GM21423 (cell line): Measurements from ENCODE around the gene CALN1.

Experiments
- ATAC-seq: cut with Tn5 transposase; IDR thresholded peaks from one replicate; pipeline ENCODE4 v1.9.1; 2021; ENCODE audit warnings: mild to moderate bottlenecking, moderate library complexity; ENCODE audit not compliant: unreplicated experiment

CALN1 gene

DNA sequence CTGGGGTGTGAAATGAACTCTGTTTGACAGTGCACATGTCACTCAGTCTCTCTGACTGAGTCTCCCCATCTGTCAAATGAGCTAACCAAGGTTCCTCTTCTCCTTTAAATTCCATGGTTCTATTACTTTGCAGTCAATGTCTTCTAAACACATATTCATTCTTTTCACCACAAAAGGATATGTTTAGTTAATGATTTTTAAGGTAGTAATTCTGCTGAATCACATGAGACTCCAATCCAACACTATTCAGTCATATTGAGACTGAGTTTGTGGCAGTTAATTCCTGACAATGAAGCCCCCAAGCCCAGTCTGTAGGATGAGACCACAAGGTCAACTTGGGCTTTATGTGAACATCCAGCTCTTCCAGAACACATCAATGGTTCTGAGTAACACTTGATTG lies 85.3 kb downstream of the CALN1 start:
- ATAC-seq = no peak

- no peak for ATAC-seq
Observed at GRCh38 chr7:72326365-72326764, 85.8 kb downstream of the CALN1 start.

GRCh38 chr7:72325561-72325960 lies 86.6 kb downstream of the CALN1 start:
- ATAC-seq = no peak

GRCh38 chr7:72321637-72322036 lies 90.5 kb downstream of the CALN1 start:
- ATAC-seq = no peak

DNA sequence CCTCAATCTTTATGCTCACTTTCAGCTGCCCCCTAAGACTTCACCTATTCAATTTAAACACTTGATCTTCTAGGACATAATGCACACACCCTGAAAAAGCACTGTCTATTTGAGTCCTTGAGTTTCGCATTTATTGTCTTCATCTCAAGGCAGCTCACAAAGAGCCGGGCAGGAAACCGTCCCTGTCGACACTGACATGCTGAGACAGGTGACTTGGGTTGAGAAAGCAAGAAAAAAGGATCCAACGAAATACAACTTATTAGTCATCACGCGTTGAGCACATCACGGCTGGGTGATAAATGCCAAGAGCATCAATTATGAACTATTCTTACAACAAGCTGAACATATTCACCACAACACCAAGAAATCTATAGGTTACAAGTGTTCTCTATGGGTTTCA lies 91.1 kb downstream of the CALN1 start:
- no peak for ATAC-seq

GRCh38 chr7:72317341-72317740 lies 94.8 kb downstream of the CALN1 start:
- ATAC-seq = no peak

GRCh38 chr7:72316148-72316547 lies 96.0 kb downstream of the CALN1 start:
- ATAC-seq = no peak

GRCh38 chr7:72313906-72314305 lies 98.2 kb downstream of the CALN1 start:
- ATAC-seq = no peak

DNA sequence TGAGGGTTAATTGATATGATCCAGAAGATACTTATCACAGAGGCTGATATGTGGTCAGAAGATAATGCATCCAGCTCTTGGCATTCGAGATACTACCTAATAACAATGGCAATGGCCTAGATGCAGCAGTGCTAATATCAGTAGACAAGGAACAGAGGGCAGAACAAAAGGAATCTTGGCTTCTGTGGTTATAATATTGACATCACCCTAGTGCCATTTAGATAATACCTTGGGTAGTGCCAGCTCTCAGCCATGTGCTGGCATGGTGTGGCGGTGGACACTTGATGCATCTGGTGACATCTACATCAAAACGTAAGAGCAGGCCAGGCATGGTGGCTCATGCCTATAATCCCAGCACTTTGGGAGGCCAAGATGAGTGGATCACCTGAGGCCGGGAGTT lies 101.8 kb downstream of the CALN1 start:
- no peak for ATAC-seq

DNA sequence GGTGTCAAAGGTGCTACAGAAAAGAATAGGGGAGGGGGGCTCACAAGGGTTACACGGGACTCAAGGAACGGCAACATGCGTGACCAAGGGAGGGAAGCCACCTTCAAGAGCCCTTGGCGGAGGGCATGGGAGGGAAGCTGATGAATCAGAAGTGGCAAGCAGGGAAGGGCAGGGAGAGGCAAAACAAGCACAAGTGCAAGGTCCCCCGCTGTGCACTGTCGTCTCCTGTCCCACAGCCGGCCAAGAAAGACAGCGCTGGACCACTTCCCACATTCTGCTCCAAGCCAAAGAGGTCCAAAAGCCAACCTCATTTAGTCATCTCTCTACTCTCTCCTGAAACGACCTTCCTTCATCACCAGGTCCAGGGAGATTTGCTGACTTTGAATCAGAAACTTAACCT lies 102.7 kb downstream of the CALN1 start:
- ATAC-seq = no peak

- no peak for ATAC-seq
Observed at GRCh38 chr7:72308986-72309385, 103.2 kb downstream of the CALN1 start.

DNA sequence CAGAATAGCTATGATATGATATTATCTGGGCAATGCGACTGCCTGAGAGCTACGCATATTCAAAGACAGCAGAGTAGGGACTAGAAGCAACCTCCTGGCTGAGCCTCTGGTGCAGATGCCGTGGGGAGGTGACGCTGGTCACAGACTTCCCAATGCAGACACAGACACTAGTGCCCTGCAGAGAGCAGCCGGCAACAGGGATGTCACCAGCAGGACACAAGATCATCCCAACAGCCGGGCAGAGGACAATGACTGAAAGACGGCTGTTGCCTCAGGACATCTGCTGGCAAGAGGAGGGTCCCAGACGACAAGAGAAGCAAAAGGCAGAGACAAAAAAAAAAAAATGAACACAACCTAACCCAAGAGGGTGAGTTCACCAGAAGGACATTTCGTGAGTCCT lies 104.6 kb downstream of the CALN1 start:
- no peak for ATAC-seq

- no peak for ATAC-seq
Observed at GRCh38 chr7:72298912-72299311, 113.2 kb downstream of the CALN1 start.

DNA sequence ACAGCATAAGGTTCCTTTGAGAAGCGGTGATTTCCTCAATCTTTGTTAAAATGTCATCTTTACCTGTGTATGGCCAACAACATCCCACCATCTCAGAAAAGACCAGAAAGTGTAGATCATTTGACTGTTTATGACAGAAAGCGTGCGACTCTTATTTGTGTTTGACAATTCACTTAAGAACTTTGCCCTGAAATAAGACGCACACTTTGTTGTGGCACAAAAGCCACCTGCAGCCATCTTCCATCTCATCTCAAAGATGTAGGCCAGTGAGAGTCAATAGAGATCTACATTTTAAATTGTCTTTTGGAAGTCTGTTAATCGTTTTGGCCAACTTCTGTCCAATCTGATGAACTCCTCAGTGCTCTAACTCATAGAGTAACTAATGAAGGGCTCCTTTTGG lies 114.0 kb downstream of the CALN1 start:
- ATAC-seq = no peak

GRCh38 chr7:72297636-72298035 lies 114.5 kb downstream of the CALN1 start:
- ATAC-seq = no peak

- no peak for ATAC-seq
Observed at GRCh38 chr7:72292794-72293193, 119.3 kb downstream of the CALN1 start.

GRCh38 chr7:72292118-72292517 lies 120.0 kb downstream of the CALN1 start:
- no peak for ATAC-seq

- no peak for ATAC-seq
Observed at GRCh38 chr7:72286519-72286918, 125.6 kb downstream of the CALN1 start.

DNA sequence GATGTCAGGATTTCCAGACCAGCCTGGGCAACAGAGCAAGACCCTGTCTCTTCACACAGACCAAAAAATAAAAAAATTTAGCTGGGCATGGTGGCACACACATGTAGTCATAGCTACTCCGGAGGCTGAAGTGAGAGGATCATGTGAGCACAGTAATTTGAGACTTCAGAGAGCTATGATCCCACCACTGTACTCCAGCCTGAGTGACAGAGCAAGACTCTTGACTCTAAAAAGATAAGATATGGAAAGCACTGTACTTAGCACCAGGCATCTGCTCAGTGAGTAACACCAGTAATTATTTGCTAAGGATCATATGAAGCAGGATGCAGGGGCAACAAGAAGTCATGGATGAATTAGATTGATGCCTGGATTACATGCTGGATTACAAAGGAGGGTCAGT lies 128.8 kb downstream of the CALN1 start:
- ATAC-seq = no peak

DNA sequence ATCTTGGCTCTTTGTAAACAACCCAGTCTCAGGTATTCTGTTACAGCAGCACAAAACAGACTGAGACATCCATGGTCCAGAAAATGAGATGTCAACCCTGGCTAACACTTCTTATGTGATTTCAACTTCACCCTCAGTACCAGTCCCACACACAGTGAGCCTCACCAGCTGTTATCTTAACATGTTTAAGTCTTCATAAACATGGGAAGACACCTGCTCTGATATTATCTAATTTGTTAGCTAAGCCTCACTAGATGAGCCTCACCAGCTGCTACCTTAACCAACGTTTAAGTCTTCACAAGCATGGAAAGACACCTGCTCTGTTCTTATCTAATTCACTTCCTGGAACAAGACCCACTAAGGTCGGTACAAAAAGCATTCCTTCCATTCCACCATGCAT lies 130.8 kb downstream of the CALN1 start:
- no peak for ATAC-seq

- ATAC-seq = no peak
Observed at GRCh38 chr7:72279203-72279602, 132.9 kb downstream of the CALN1 start.

GRCh38 chr7:72278550-72278949 lies 133.6 kb downstream of the CALN1 start:
- ATAC-seq = no peak

- no peak for ATAC-seq
Observed at GRCh38 chr7:72275382-72276070, 136.6 kb downstream of the CALN1 start.
